Liver (tissue), 9 donors: ENCODE measurements around the gene ADAM19. TPM values are rescaled to one million over a fixed set of nuclear protein-coding genes. Genes with fewer than 3 reads are reported as not detected.

Experiments used
- DNase-seq: peaks from one replicate; pipeline ENCODE4 v3.0.0-alpha.2; 2017; ENCODE audit warnings: low spot score
- H3K27ac ChIP-seq, 2 donors: one replicate each; pipeline ENCODE4 v1.7.0; 2013; ENCODE audit warnings: inconsistent platforms in 2 of 2, low read length in 2 of 2, control low read depth in 1 of 2, low read depth in 1 of 2, mild to moderate bottlenecking in 1 of 2
- H3K27me3 ChIP-seq, 4 donors: one replicate each; pipeline versions ENCODE4 v1.6.1 to v1.7.0; 2013; ENCODE audit warnings: low read length in 3 of 4, inconsistent platforms in 1 of 4, mild to moderate bottlenecking in 1 of 4, moderate library complexity in 1 of 4; ENCODE audit not compliant: control insufficient read depth in 4 of 4, insufficient read depth in 4 of 4
- H3K36me3 ChIP-seq, 4 donors: one replicate each; pipeline versions ENCODE4 v1.6.1 to v1.7.0; 2013; ENCODE audit warnings: low read length in 3 of 4, mild to moderate bottlenecking in 3 of 4, low read depth in 1 of 4, moderate library complexity in 1 of 4; ENCODE audit not compliant: control insufficient read depth in 4 of 4, insufficient read depth in 3 of 4
- H3K4me1 ChIP-seq, 4 donors: one replicate each; pipeline versions ENCODE4 v1.6.1 to v1.7.0; 2013; ENCODE audit warnings: low read length in 3 of 4, mild to moderate bottlenecking in 3 of 4, moderate library complexity in 1 of 4; ENCODE audit not compliant: control insufficient read depth in 4 of 4, insufficient read depth in 4 of 4
- H3K4me3 ChIP-seq, 3 donors: one replicate each; pipeline versions ENCODE4 v1.6.1 to v1.7.0; 2013; ENCODE audit warnings: low read length in 3 of 3, control low read depth in 1 of 3, low read depth in 1 of 3, mild to moderate bottlenecking in 1 of 3
- H3K9ac ChIP-seq, 2 donors: one replicate each; pipeline ENCODE4 v1.7.0; 2013; ENCODE audit warnings: low read length in 2 of 2, mild to moderate bottlenecking in 2 of 2, moderate library complexity in 2 of 2, control low read depth in 1 of 2, low read depth in 1 of 2
- H3K9me3 ChIP-seq, 4 donors: one replicate each; pipeline versions ENCODE4 v1.6.1 to v1.7.0; 2013; ENCODE audit warnings: low read length in 3 of 4; ENCODE audit not compliant: control insufficient read depth in 4 of 4
- EGR1 ChIP-seq, 2 donors: IDR thresholded peaks; 2 replicates each; pipeline ENCODE4 v1.6.1; 2016 to 2018; ENCODE audit warnings: antibody characterized with exemption in 2 of 2, low read depth in 2 of 2
- FOXA1 ChIP-seq: IDR thresholded peaks from 2 replicates; pipeline ENCODE4 v1.6.1; 2016; ENCODE audit warnings: antibody characterized with exemption
- FOXA2 ChIP-seq: IDR thresholded peaks from 2 replicates; pipeline ENCODE4 v1.6.1; 2016; ENCODE audit warnings: antibody characterized with exemption
- GABPA ChIP-seq, 2 donors: IDR thresholded peaks in 1 of 2; conservative IDR thresholded peaks in 1 of 2; 2 replicates each; pipeline ENCODE4 v1.6.1; 2016; ENCODE audit warnings: antibody characterized with exemption in 2 of 2, mild to moderate bottlenecking in 1 of 2, moderate library complexity in 1 of 2
- HNF4G ChIP-seq: IDR thresholded peaks from 2 replicates; pipeline ENCODE4 v1.6.1; 2016; ENCODE audit warnings: antibody characterized with exemption
- JUND ChIP-seq, 2 donors: IDR thresholded peaks; 2 replicates each; pipeline ENCODE4 v1.6.1; 2016; ENCODE audit warnings: antibody characterized with exemption in 2 of 2
- NR2F2 ChIP-seq: IDR thresholded peaks from 2 replicates; pipeline ENCODE4 v1.6.1; 2016; ENCODE audit warnings: antibody characterized with exemption
- RAD21 ChIP-seq, 2 donors: IDR thresholded peaks; 2 replicates each; pipeline ENCODE4 v1.6.1; 2016; ENCODE audit warnings: antibody characterized with exemption in 2 of 2, mild to moderate bottlenecking in 2 of 2
- RXRA ChIP-seq, 2 donors: IDR thresholded peaks; 2 replicates each; pipeline ENCODE4 v1.6.1; 2017 to 2018; ENCODE audit warnings: antibody characterized with exemption in 2 of 2, mild to moderate bottlenecking in 1 of 2
- SP1 ChIP-seq: IDR thresholded peaks from 2 replicates; pipeline ENCODE4 v1.6.1; 2018; ENCODE audit warnings: antibody characterized with exemption, mild to moderate bottlenecking
- TAF1 ChIP-seq: conservative IDR thresholded peaks from 2 replicates; pipeline ENCODE4 v1.6.1; 2016; ENCODE audit warnings: antibody characterized with exemption, mild to moderate bottlenecking
- YY1 ChIP-seq: IDR thresholded peaks from 2 replicates; pipeline ENCODE4 v1.6.1; 2016; ENCODE audit warnings: antibody characterized with exemption, mild to moderate bottlenecking
- WGBS: extraction: QIAGEN DNeasy Blood & Tissue Kit; methylation state at CpG from one replicate; pipeline ENCODE4 v1.1.7; 2013; 5-methylcytosine and 5-hydroxymethylcytosine counted together
- polyA plus RNA-seq, 2 donors: library from polyadenylated mRNA; stranded (reverse) in 1 of 2; unstranded in 1 of 2; fragments of 200-250 nt in 1 of 2; fragments of >200 nt in 1 of 2; fragmentation: Nextera tagmentation in 1 of 2; extraction: Ambion mirVana in 1 of 2; gene quantifications; one replicate each; pipeline versions ENCODE4 v1.2.1 to v1.2.3, GENCODE V29; 2013 to 2015
- total RNA-seq, 2 donors: library from RNA; depleted of rRNA; stranded (reverse); fragments of >200 nt; gene quantifications; one replicate each; pipeline ENCODE4 v1.2.3, GENCODE V29; 2014
- TF ChIP-seq, protein P1 (sequence below): fragments of 150-350 bp; IDR thresholded peaks from 2 replicates; pipeline ENCODE4 v1.5.1; 2017; ENCODE audit warnings: improper control_type of control experiment, low read depth, low read length; ENCODE audit not compliant: missing input control
- TF ChIP-seq, protein P2 (sequence below): IDR thresholded peaks from 2 replicates; pipeline ENCODE4 v1.6.1; 2016; ENCODE audit warnings: antibody characterized with exemption
- TF ChIP-seq, protein P3 (sequence below): IDR thresholded peaks from 2 replicates; pipeline ENCODE4 v1.6.1; 2016; ENCODE audit warnings: antibody characterized with exemption, mild to moderate bottlenecking
- TF ChIP-seq, protein P4 (sequence below): IDR thresholded peaks from 2 replicates; pipeline ENCODE4 v1.6.1; 2016; ENCODE audit warnings: antibody characterized with exemption
- donor health status: healthy.
- donor health status: healthy.
- donor health status: healthy.
- donor health status: healthy.
- donor health status: healthy.

Gene ADAM19
- total and polyA plus RNA-seq, 4 donors = 2.4 to 7.1 (median 2.9) TPM

DNA sequence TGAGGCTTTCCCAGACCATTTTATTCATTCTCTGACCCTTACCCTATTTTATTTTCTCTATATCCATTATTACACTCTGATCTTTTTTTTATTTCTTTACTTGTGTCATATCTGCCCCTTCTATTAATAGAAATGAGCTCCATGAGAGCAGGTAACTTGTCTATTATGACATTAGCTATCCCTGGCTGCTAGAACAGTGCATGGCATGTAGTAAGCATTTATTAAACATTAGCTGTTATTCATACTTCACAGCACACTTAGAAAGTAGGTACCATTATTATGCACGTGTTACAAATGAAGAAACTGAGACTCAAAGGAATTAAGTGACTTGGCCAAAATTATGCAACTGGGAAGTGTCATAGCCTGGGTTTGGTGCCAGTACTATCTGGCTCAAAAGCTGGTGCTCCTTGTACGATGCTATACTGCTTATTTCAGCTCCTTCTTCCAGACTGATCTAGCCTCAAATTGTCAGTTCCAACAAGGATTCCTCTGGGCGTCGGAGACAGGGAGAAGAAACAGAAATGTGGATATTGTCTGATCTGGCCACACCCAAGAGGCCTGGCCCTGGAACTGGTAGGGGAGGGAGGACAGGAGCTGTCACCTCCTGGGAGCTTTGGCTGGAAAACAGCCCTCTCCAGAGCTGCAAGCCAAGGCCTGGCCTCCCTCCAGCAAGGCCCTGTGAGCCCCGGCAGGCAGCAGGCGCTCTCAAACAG lies 126.4 kb downstream of the ADAM19 start:
- peak; percentile 9 for DNase-seq
- H3K36me3 ChIP-seq = no peaks in the 10 kb centered on the region

DNA sequence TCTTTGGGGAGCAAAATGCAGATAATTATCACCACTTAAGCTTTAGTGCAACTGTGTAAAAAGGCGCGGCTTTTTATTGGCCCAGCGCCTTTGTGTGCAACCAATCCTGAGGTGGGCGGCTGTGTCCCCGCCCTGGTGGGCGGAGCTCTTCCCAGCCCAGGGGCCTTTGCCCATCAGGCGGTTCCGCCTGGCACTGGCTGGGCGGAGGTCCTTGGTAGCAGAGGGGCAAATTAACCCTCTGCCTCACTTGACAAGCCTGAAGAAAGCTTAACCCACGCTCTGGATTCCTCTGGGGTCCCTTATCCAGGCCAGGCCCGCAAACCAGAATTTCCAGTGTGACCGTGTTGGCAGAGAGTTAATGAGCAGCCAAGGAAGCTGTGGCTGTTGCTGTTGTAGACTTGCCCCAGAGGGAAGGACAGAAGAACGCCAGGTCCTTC lies 128.4 kb downstream of the ADAM19 start:
- H3K9me3 ChIP-seq = no peaks in the 10 kb centered on the region
- H3K27ac ChIP-seq = no peak overlapping the region
- H3K27me3 ChIP-seq = no peaks in the 10 kb centered on the region
- H3K36me3 ChIP-seq = no peaks in the 10 kb centered on the region
- no peak overlapping the region for H3K4me3 ChIP-seq
- no peak overlapping the region for H3K9ac ChIP-seq
- TF ChIP-seq EGR1 (IDR thresholded peaks at IDR 0.05; ENCODE audit: low read depth in 2 of 2) = no peak
- no peak for TF ChIP-seq GABPA (IDR thresholded peaks at IDR 0.05 in 1 of 2, conservative IDR thresholded peaks at IDR 0.05 in 1 of 2)
- TF ChIP-seq HNF4G = no peak
- TF ChIP-seq SP1 = no peak
- no peak for TF ChIP-seq YY1
- TF ChIP-seq NR2F2 = no peak
- TF ChIP-seq, protein P1, sequence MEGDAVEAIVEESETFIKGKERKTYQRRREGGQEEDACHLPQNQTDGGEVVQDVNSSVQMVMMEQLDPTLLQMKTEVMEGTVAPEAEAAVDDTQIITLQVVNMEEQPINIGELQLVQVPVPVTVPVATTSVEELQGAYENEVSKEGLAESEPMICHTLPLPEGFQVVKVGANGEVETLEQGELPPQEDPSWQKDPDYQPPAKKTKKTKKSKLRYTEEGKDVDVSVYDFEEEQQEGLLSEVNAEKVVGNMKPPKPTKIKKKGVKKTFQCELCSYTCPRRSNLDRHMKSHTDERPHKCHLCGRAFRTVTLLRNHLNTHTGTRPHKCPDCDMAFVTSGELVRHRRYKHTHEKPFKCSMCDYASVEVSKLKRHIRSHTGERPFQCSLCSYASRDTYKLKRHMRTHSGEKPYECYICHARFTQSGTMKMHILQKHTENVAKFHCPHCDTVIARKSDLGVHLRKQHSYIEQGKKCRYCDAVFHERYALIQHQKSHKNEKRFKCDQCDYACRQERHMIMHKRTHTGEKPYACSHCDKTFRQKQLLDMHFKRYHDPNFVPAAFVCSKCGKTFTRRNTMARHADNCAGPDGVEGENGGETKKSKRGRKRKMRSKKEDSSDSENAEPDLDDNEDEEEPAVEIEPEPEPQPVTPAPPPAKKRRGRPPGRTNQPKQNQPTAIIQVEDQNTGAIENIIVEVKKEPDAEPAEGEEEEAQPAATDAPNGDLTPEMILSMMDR = no peak
- WGBS = 81% methylated on average over 13 of the region's 13 CpGs
- H3K4me1 ChIP-seq = no peaks in the 10 kb centered on the region
- no peak for DNase-seq

More for the DNA sequence above, 126.4 kb downstream of the ADAM19 start:
- Histone ChIP-seq H3K9ac (no peak overlapping the region), H3K27ac (no peak overlapping the region), H3K27me3 (no peaks in the 10 kb centered on the region), H3K4me3 (no peak overlapping the region), H3K9me3 (no peaks in the 10 kb centered on the region), H3K4me1 (no peaks in the 10 kb centered on the region)
- 69% methylated on average over 6 of the region's 6 CpGs for WGBS
- TF ChIP-seq, protein P2, sequence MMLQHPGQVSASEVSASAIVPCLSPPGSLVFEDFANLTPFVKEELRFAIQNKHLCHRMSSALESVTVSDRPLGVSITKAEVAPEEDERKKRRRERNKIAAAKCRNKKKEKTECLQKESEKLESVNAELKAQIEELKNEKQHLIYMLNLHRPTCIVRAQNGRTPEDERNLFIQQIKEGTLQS = no peak
- TF ChIP-seq, protein P3, sequence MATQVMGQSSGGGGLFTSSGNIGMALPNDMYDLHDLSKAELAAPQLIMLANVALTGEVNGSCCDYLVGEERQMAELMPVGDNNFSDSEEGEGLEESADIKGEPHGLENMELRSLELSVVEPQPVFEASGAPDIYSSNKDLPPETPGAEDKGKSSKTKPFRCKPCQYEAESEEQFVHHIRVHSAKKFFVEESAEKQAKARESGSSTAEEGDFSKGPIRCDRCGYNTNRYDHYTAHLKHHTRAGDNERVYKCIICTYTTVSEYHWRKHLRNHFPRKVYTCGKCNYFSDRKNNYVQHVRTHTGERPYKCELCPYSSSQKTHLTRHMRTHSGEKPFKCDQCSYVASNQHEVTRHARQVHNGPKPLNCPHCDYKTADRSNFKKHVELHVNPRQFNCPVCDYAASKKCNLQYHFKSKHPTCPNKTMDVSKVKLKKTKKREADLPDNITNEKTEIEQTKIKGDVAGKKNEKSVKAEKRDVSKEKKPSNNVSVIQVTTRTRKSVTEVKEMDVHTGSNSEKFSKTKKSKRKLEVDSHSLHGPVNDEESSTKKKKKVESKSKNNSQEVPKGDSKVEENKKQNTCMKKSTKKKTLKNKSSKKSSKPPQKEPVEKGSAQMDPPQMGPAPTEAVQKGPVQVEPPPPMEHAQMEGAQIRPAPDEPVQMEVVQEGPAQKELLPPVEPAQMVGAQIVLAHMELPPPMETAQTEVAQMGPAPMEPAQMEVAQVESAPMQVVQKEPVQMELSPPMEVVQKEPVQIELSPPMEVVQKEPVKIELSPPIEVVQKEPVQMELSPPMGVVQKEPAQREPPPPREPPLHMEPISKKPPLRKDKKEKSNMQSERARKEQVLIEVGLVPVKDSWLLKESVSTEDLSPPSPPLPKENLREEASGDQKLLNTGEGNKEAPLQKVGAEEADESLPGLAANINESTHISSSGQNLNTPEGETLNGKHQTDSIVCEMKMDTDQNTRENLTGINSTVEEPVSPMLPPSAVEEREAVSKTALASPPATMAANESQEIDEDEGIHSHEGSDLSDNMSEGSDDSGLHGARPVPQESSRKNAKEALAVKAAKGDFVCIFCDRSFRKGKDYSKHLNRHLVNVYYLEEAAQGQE = no peak
- no peak for TF ChIP-seq FOXA1
- no peak for TF ChIP-seq RAD21 (IDR thresholded peaks at IDR 0.05)
- TF ChIP-seq, protein P1 = no peak
- no peak for TF ChIP-seq SP1
- no peak for TF ChIP-seq TAF1
- TF ChIP-seq, protein P4, sequence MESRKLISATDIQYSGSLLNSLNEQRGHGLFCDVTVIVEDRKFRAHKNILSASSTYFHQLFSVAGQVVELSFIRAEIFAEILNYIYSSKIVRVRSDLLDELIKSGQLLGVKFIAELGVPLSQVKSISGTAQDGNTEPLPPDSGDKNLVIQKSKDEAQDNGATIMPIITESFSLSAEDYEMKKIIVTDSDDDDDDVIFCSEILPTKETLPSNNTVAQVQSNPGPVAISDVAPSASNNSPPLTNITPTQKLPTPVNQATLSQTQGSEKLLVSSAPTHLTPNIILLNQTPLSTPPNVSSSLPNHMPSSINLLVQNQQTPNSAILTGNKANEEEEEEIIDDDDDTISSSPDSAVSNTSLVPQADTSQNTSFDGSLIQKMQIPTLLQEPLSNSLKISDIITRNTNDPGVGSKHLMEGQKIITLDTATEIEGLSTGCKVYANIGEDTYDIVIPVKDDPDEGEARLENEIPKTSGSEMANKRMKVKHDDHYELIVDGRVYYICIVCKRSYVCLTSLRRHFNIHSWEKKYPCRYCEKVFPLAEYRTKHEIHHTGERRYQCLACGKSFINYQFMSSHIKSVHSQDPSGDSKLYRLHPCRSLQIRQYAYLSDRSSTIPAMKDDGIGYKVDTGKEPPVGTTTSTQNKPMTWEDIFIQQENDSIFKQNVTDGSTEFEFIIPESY = no peak
- TF ChIP-seq EGR1 (IDR thresholded peaks at IDR 0.05; ENCODE audit: low read depth in 2 of 2) = no peak
- TF ChIP-seq NR2F2 = no peak
- TF ChIP-seq JUND (IDR thresholded peaks at IDR 0.05) = no peak
- TF ChIP-seq GABPA (IDR thresholded peaks at IDR 0.05 in 1 of 2, conservative IDR thresholded peaks at IDR 0.05 in 1 of 2) = no peak
- no peak for TF ChIP-seq YY1
- TF ChIP-seq FOXA2 = no peak
- TF ChIP-seq RXRA (IDR thresholded peaks at IDR 0.05) = no peak
